Neural progenitor cell (in vitro differentiated cells): Measurements from ENCODE around the gene HSD17B8. TPM values are rescaled to one million over a fixed set of nuclear protein-coding genes. Genes with fewer than 3 reads are reported as not detected.
A peak's percentile ranks its signal among the peaks of the same experiment; 100 is the strongest.

Source experiments
- DNase-seq: peaks from one replicate; pipeline ENCODE4 v3.0.0-alpha.2; 2016; ENCODE audit warnings: low spot score
- H2AFZ ChIP-seq: fragments of 200-600 bp; sonication (generic); replicated peaks from 2 replicates; pipeline ENCODE4 v1.6.1; 2016; ENCODE audit warnings: antibody characterized with exemption
- H3F3A ChIP-seq: fragments of 200-600 bp; sonication (generic); 2 replicates; pipeline ENCODE4 v1.6.1; 2016; ENCODE audit warnings: antibody characterized with exemption, low read depth
- H3K27ac ChIP-seq: fragments of 200-600 bp; sonication (generic); 2 replicates; pipeline ENCODE4 v1.5.1; 2016; ENCODE audit warnings: mild to moderate bottlenecking
- H3K27me3 ChIP-seq: fragments of 200-600 bp; sonication (generic); 2 replicates; pipeline ENCODE4 v1.6.1; 2016; ENCODE audit warnings: mild to moderate bottlenecking, moderate library complexity
- H3K36me3 ChIP-seq: fragments of 200-600 bp; sonication (generic); 2 replicates; pipeline ENCODE4 v1.5.1; 2016
- H3K4me1 ChIP-seq: fragments of 200-600 bp; sonication (generic); 2 replicates; pipeline ENCODE4 v1.6.1; 2016; ENCODE audit warnings: mixed run types
- H3K4me2 ChIP-seq: fragments of 200-600 bp; sonication (generic); 2 replicates; pipeline ENCODE4 v1.6.1; 2016
- H3K4me3 ChIP-seq: fragments of 200-600 bp; sonication (generic); 2 replicates; pipeline ENCODE4 v1.5.1; 2016
- H3K79me2 ChIP-seq: fragments of 200-600 bp; sonication (generic); 2 replicates; pipeline ENCODE4 v1.6.1; 2016; ENCODE audit warnings: low read depth
- H3K9ac ChIP-seq: fragments of 200-600 bp; sonication (generic); 2 replicates; pipeline ENCODE4 v1.6.1; 2016
- H3K9me3 ChIP-seq: fragments of 200-600 bp; sonication (generic); 2 replicates; pipeline ENCODE4 v1.5.1; 2016; ENCODE audit warnings: low read depth
- H4K20me1 ChIP-seq: fragments of 200-600 bp; sonication (generic); 2 replicates; pipeline ENCODE4 v1.6.1; 2016; ENCODE audit warnings: low read depth
- H3K27ac Mint-ChIP-seq: 3 replicates; pipeline ENCODE4 v1.8.0; 2021; ENCODE audit warnings: mixed read lengths
- H3K27me3 Mint-ChIP-seq: 2 replicates; pipeline ENCODE4 v1.8.0; 2022; ENCODE audit warnings: low read depth, mild to moderate bottlenecking, inconsistent platforms, moderate library complexity, mixed read lengths; ENCODE audit not compliant: insufficient read depth
- H3K36me3 Mint-ChIP-seq: 3 replicates; pipeline ENCODE4 v1.8.0; 2021; ENCODE audit warnings: mixed read lengths
- H3K4me1 Mint-ChIP-seq: 3 replicates; pipeline ENCODE4 v1.8.0; 2021; ENCODE audit warnings: mixed read lengths
- H3K4me3 Mint-ChIP-seq: 3 replicates; pipeline ENCODE4 v1.8.0; 2021; ENCODE audit warnings: mild to moderate bottlenecking, moderate library complexity, mixed read lengths
- H3K9me3 Mint-ChIP-seq: 3 replicates; pipeline ENCODE4 v1.8.0; 2020; ENCODE audit warnings: mixed read lengths
- CTCF ChIP-seq: fragments of 200-600 bp; sonication (generic); IDR thresholded peaks from 2 replicates; pipeline ENCODE4 v1.5.1; 2017; ENCODE audit warnings: antibody characterized with exemption, mild to moderate bottlenecking
- EZH2 ChIP-seq: fragments of 200-600 bp; sonication (generic); IDR thresholded peaks from 2 replicates; pipeline ENCODE4 v1.6.1; 2017; ENCODE audit warnings: antibody characterized with exemption, mild to moderate bottlenecking, moderate library complexity
- EZH2phosphoT487 ChIP-seq: fragments of 200-600 bp; sonication (generic); IDR thresholded peaks from 2 replicates; pipeline ENCODE4 v1.6.1; 2017; ENCODE audit warnings: antibody characterized with exemption
- total RNA-seq: library from RNA; depleted of rRNA; stranded (reverse); fragments of >200 nt; gene quantifications from 2 replicates; pipeline ENCODE4 v1.2.3, GENCODE V29; 2015; ENCODE audit warnings: low replicate concordance

The HSD17B8 gene
- total RNA-seq, 1 donor from 2014 or later = 4.8 TPM

- Histone ChIP-seq H2AFZ (no peak overlapping the region), H3K36me3 (no peaks in the 10 kb centered on the region), H3K27ac (no peak overlapping the region), H3K9me3 (no peaks in the 10 kb centered on the region), H3K4me2 (no peak overlapping the region), H3K4me1 (no peaks in the 10 kb centered on the region), H3F3A (no peaks in the 10 kb centered on the region), H3K9ac (no peak overlapping the region), H4K20me1 (no peaks in the 10 kb centered on the region), H3K79me2 (no peaks in the 10 kb centered on the region), H3K4me3 (no peak overlapping the region), H3K27me3 (no peaks in the 10 kb centered on the region)
- no peak for DNase-seq
- Mint-ChIP-seq H3K36me3 (no peaks in the 10 kb centered on the region), H3K9me3 (no peaks in the 10 kb centered on the region), H3K4me3 (no peak overlapping the region), H3K27ac (peak overlapping the region; percentile 83), H3K27me3 (peaks cover 4% of the 10 kb centered on the region), H3K4me1 (peaks cover 2% of the 10 kb centered on the region)
- no peak for TF ChIP-seq CTCF
- TF ChIP-seq EZH2 = no peak
Observed at GRCh38 chr6:33169291-33170175, 34.9 kb upstream of the HSD17B8 start.

- no peaks in the 10 kb centered on the region for H3F3A ChIP-seq
- H3K27me3 Mint-ChIP-seq = peaks cover 6% of the 10 kb centered on the region
- TF ChIP-seq EZH2phosphoT487 (no peak), EZH2 (no peak), CTCF (no peak)
- DNase-seq = no peak
- no peaks in the 10 kb centered on the region for H3K79me2 ChIP-seq
- H3K9me3 ChIP-seq = no peaks in the 10 kb centered on the region
- no peaks in the 10 kb centered on the region for H3K27me3 ChIP-seq
- peak overlapping the region; percentile 83 for H3K27ac Mint-ChIP-seq
- H4K20me1 ChIP-seq = no peaks in the 10 kb centered on the region
- H3K36me3 Mint-ChIP-seq = no peaks in the 10 kb centered on the region
- no peaks in the 10 kb centered on the region for H3K9me3 Mint-ChIP-seq
- no peak overlapping the region for H3K9ac ChIP-seq
- no peak overlapping the region for H3K27ac ChIP-seq
- no peak overlapping the region for H3K4me2 ChIP-seq
- no peak overlapping the region for H3K4me3 Mint-ChIP-seq
- H3K4me3 ChIP-seq = no peak overlapping the region
- no peaks in the 10 kb centered on the region for H3K36me3 ChIP-seq
- no peaks in the 10 kb centered on the region for H3K4me1 ChIP-seq
- no peak overlapping the region for H2AFZ ChIP-seq
- H3K4me1 Mint-ChIP-seq = peaks cover 2% of the 10 kb centered on the region
Observed at GRCh38 chr6:33170176-33171015, 34.1 kb upstream of the HSD17B8 start.

GRCh38 chr6:33171016-33171879 is 33.2 kb upstream of the HSD17B8 start:
- Histone ChIP-seq H3K27ac (no peak overlapping the region), H3K27me3 (no peaks in the 10 kb centered on the region), H3K9me3 (no peaks in the 10 kb centered on the region), H4K20me1 (no peaks in the 10 kb centered on the region), H3K9ac (no peak overlapping the region), H2AFZ (no peak overlapping the region), H3K4me3 (no peak overlapping the region), H3K4me2 (no peak overlapping the region), H3K4me1 (no peaks in the 10 kb centered on the region), H3K79me2 (no peaks in the 10 kb centered on the region), H3F3A (no peaks in the 10 kb centered on the region), H3K36me3 (no peaks in the 10 kb centered on the region)
- Mint-ChIP-seq H3K36me3 (no peaks in the 10 kb centered on the region), H3K27me3 (peaks cover 2% of the 10 kb centered on the region), H3K4me3 (no peak overlapping the region), H3K4me1 (peaks cover 2% of the 10 kb centered on the region), H3K27ac (no peak overlapping the region), H3K9me3 (no peaks in the 10 kb centered on the region)
- no peak for TF ChIP-seq CTCF
- no peak for TF ChIP-seq EZH2phosphoT487
- TF ChIP-seq EZH2 = no peak
- DNase-seq = no peak
